Karpas-422 (cell line): ENCODE measurements around the gene INPP5A. TPM values are rescaled to one million over a fixed set of nuclear protein-coding genes. Genes with fewer than 3 reads are reported as not detected.

Experiments
- DNase-seq: peaks from one replicate; pipeline ENCODE4 v3.0.0-alpha.2; 2015
- H2AFZ ChIP-seq: fragments of 200-600 bp; sonication (generic); 2 replicates; pipeline ENCODE4 v1.6.1; 2014; ENCODE audit warnings: antibody characterized with exemption, low read length, mixed read lengths
- H3K27ac ChIP-seq: fragments of 200-600 bp; sonication (generic); 2 replicates; pipeline ENCODE4 v1.5.1; 2014; ENCODE audit warnings: mild to moderate bottlenecking, low read length, moderate library complexity
- H3K27me3 ChIP-seq: fragments of 200-600 bp; sonication (generic); 2 replicates; pipeline ENCODE4 v1.6.1; 2014; ENCODE audit warnings: low read length, mixed read lengths
- H3K36me3 ChIP-seq: fragments of 200-600 bp; sonication (generic); 2 replicates; pipeline ENCODE4 v1.6.1; 2014; ENCODE audit warnings: low read length, mixed read lengths; ENCODE audit not compliant: insufficient read depth
- H3K4me1 ChIP-seq: fragments of 200-600 bp; sonication (generic); 2 replicates; pipeline ENCODE4 v1.6.1; 2014; ENCODE audit warnings: mild to moderate bottlenecking, low read length, mixed read lengths
- H3K4me2 ChIP-seq: fragments of 200-600 bp; sonication (generic); 2 replicates; pipeline ENCODE4 v1.6.1; 2014; ENCODE audit warnings: low read length, low read depth, mild to moderate bottlenecking; ENCODE audit not compliant: poor library complexity, severe bottlenecking
- H3K4me3 ChIP-seq: fragments of 200-600 bp; sonication (generic); 2 replicates; pipeline ENCODE4 v1.5.1; 2014; ENCODE audit warnings: mild to moderate bottlenecking, antibody characterized with exemption, low read length, mixed read lengths
- H3K79me2 ChIP-seq: fragments of 200-600 bp; sonication (generic); 2 replicates; pipeline ENCODE4 v1.6.1; 2014; ENCODE audit warnings: mild to moderate bottlenecking, low read length, mixed read lengths
- H3K9ac ChIP-seq: fragments of 200-600 bp; sonication (generic); 2 replicates; pipeline ENCODE4 v1.6.0; 2014; ENCODE audit warnings: low read length
- H3K9me2 ChIP-seq: fragments of 200-600 bp; sonication (generic), shearing (Covaris generic); replicated peaks from 2 replicates; pipeline ENCODE4 v1.6.0; 2014; ENCODE audit warnings: mild to moderate bottlenecking, low read length, moderate library complexity; ENCODE audit not compliant: insufficient read depth
- H3K9me3 ChIP-seq: fragments of 300-700, 200-600 bp; sonication (generic); 2 replicates; pipeline ENCODE4 v1.6.1; 2014; ENCODE audit warnings: low read length, mixed read lengths
- H4K20me1 ChIP-seq: fragments of 200-600 bp; sonication (generic); 2 replicates; pipeline ENCODE4 v1.6.1; 2014; ENCODE audit warnings: mild to moderate bottlenecking, antibody characterized with exemption, low read length, low read depth; ENCODE audit not compliant: insufficient read depth
- total RNA-seq: library from RNA; depleted of rRNA; stranded (reverse); fragments of >200 nt; shearing (Covaris generic); gene quantifications from 2 replicates; pipeline ENCODE4 v1.2.3, GENCODE V29; 2014; ENCODE audit warnings: low replicate concordance

INPP5A gene
- total RNA-seq, 1 experiment from 2014 or later = 9.1 TPM

GRCh38 chr10:132804287-132804686 lies 266.7 kb downstream of the INPP5A start:
- DNase-seq = no peak
- H3K4me3 ChIP-seq = no peak overlapping the region
- H3K27me3 ChIP-seq = no peaks in the 10 kb centered on the region
- H3K27ac ChIP-seq = no peak overlapping the region
- H4K20me1 ChIP-seq = no peaks in the 10 kb centered on the region
- no peaks in the 10 kb centered on the region for H3K4me1 ChIP-seq
- H2AFZ ChIP-seq = no peak overlapping the region
- no peaks in the 10 kb centered on the region for H3K79me2 ChIP-seq
- H3K36me3 ChIP-seq = no peaks in the 10 kb centered on the region
- H3K9me3 ChIP-seq = no peaks in the 10 kb centered on the region
- no peak overlapping the region for H3K9ac ChIP-seq
- H3K4me2 ChIP-seq = no peak overlapping the region
- no peaks in the 10 kb centered on the region for H3K9me2 ChIP-seq

GRCh38 chr10:132804785-132805426 lies 267.3 kb downstream of the INPP5A start:
- no peaks in the 10 kb centered on the region for H3K9me2 ChIP-seq
- H3K9ac ChIP-seq = no peak overlapping the region
- DNase-seq = no peak
- no peaks in the 10 kb centered on the region for H3K79me2 ChIP-seq
- no peak overlapping the region for H3K4me2 ChIP-seq
- H3K27me3 ChIP-seq = no peaks in the 10 kb centered on the region
- H3K4me1 ChIP-seq = no peaks in the 10 kb centered on the region
- H2AFZ ChIP-seq = no peak overlapping the region
- H3K4me3 ChIP-seq = no peak overlapping the region
- no peaks in the 10 kb centered on the region for H4K20me1 ChIP-seq
- no peaks in the 10 kb centered on the region for H3K36me3 ChIP-seq
- H3K27ac ChIP-seq = no peak overlapping the region
- H3K9me3 ChIP-seq = no peaks in the 10 kb centered on the region

GRCh38 chr10:132805599-132805998 lies 268.0 kb downstream of the INPP5A start:
- H3K4me2 ChIP-seq = no peak overlapping the region
- H3K9ac ChIP-seq = no peak overlapping the region
- H3K27ac ChIP-seq = no peak overlapping the region
- H3K9me2 ChIP-seq = no peaks in the 10 kb centered on the region
- H3K4me1 ChIP-seq = no peaks in the 10 kb centered on the region
- H2AFZ ChIP-seq = no peak overlapping the region
- no peak overlapping the region for H3K4me3 ChIP-seq
- no peaks in the 10 kb centered on the region for H3K79me2 ChIP-seq
- DNase-seq = no peak
- no peaks in the 10 kb centered on the region for H3K27me3 ChIP-seq
- no peaks in the 10 kb centered on the region for H3K9me3 ChIP-seq
- H4K20me1 ChIP-seq = no peaks in the 10 kb centered on the region
- no peaks in the 10 kb centered on the region for H3K36me3 ChIP-seq

GRCh38 chr10:132806110-132806509 lies 268.5 kb downstream of the INPP5A start:
- H3K79me2 ChIP-seq = no peaks in the 10 kb centered on the region
- no peaks in the 10 kb centered on the region for H4K20me1 ChIP-seq
- H3K27ac ChIP-seq = no peak overlapping the region
- no peak overlapping the region for H3K9ac ChIP-seq
- no peak overlapping the region for H3K4me3 ChIP-seq
- no peaks in the 10 kb centered on the region for H3K9me3 ChIP-seq
- H3K9me2 ChIP-seq = no peaks in the 10 kb centered on the region
- no peak for DNase-seq
- H3K4me1 ChIP-seq = no peaks in the 10 kb centered on the region
- no peak overlapping the region for H3K4me2 ChIP-seq
- no peaks in the 10 kb centered on the region for H3K27me3 ChIP-seq
- H2AFZ ChIP-seq = no peak overlapping the region
- H3K36me3 ChIP-seq = no peaks in the 10 kb centered on the region

GRCh38 chr10:132806561-132807003 lies 269.0 kb downstream of the INPP5A start:
- no peak for DNase-seq
- no peaks in the 10 kb centered on the region for H3K36me3 ChIP-seq
- no peaks in the 10 kb centered on the region for H3K4me1 ChIP-seq
- H3K9me2 ChIP-seq = no peaks in the 10 kb centered on the region
- no peaks in the 10 kb centered on the region for H4K20me1 ChIP-seq
- no peak overlapping the region for H3K27ac ChIP-seq
- H3K27me3 ChIP-seq = no peaks in the 10 kb centered on the region
- H3K9me3 ChIP-seq = no peaks in the 10 kb centered on the region
- no peak overlapping the region for H3K9ac ChIP-seq
- H3K4me2 ChIP-seq = no peak overlapping the region
- no peak overlapping the region for H2AFZ ChIP-seq
- H3K79me2 ChIP-seq = no peaks in the 10 kb centered on the region
- no peak overlapping the region for H3K4me3 ChIP-seq

GRCh38 chr10:132807621-132808049 lies 270.0 kb downstream of the INPP5A start:
- Histone ChIP-seq H3K4me2 (no peak overlapping the region), H2AFZ (no peak overlapping the region), H3K27ac (no peak overlapping the region), H3K79me2 (no peaks in the 10 kb centered on the region), H3K36me3 (no peaks in the 10 kb centered on the region), H3K9me2 (no peaks in the 10 kb centered on the region), H4K20me1 (no peaks in the 10 kb centered on the region), H3K9me3 (no peaks in the 10 kb centered on the region), H3K9ac (no peak overlapping the region), H3K4me3 (no peak overlapping the region), H3K4me1 (no peaks in the 10 kb centered on the region), H3K27me3 (no peaks in the 10 kb centered on the region)
- no peak for DNase-seq

DNA sequence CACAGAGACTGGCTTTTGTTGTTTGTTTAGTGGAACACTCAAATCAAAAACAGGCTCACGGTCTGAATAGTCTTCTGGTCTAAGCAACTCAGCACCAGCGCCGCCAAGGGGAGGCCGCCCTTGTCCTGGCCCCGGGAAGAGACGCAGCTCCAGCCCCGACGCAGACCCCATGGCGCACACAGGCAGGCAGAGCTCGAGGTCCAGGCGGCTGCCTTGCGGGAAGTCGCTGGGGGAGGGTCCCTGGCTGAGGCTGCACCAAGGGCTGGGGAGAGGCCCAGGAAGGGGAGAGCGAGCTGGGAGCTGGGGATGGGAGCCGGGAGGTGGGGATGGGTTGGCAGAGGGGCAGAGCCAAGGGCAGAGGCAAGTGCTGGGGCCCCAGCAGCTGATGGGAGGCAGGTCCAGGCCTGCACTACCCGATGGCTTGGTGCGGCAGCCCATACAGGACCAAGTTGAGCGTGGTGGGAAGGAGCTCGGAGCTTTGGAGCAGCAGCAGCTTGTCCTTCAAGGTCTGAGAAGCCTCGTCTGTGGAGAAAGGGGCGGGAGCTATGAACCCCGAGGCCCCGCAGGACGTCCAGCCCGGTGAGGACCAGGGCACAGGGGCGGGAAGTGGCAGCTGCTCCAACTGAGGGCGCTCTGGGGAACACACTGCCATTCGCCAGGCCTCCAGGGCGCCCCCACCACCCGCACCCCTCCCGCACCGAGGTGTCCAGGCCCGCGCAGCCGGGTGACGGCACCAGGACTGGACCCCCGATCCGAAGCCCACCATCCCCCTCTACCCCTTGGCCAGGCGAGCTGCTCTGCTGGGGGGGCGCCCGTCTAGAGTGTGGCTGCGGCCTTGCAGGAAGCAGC lies 271.0 kb downstream of the INPP5A start:
- no peak overlapping the region for H3K4me3 ChIP-seq
- no peak for DNase-seq

GRCh38 chr10:132809232-132810140 lies 271.9 kb downstream of the INPP5A start:
- H3K9me2 ChIP-seq = no peaks in the 10 kb centered on the region
- no peak overlapping the region for H2AFZ ChIP-seq
- H3K27ac ChIP-seq = no peak overlapping the region
- H4K20me1 ChIP-seq = no peaks in the 10 kb centered on the region
- no peak overlapping the region for H3K4me3 ChIP-seq
- no peak overlapping the region for H3K9ac ChIP-seq
- H3K4me1 ChIP-seq = no peaks in the 10 kb centered on the region
- H3K36me3 ChIP-seq = no peaks in the 10 kb centered on the region
- no peaks in the 10 kb centered on the region for H3K27me3 ChIP-seq
- H3K4me2 ChIP-seq = no peak overlapping the region
- no peak for DNase-seq
- H3K9me3 ChIP-seq = no peaks in the 10 kb centered on the region
- H3K79me2 ChIP-seq = no peaks in the 10 kb centered on the region

More for the DNA sequence above, 271.0 kb downstream of the INPP5A start:
- Histone ChIP-seq H3K9ac (no peak overlapping the region), H3K4me2 (no peak overlapping the region), H3K9me2 (no peaks in the 10 kb centered on the region), H3K27ac (no peak overlapping the region), H3K36me3 (no peaks in the 10 kb centered on the region), H3K27me3 (no peaks in the 10 kb centered on the region), H4K20me1 (no peaks in the 10 kb centered on the region), H3K79me2 (no peaks in the 10 kb centered on the region), H3K4me1 (no peaks in the 10 kb centered on the region), H3K9me3 (no peaks in the 10 kb centered on the region), H2AFZ (no peak overlapping the region)
